Spleen (tissue), 7 donors: ENCODE data around the gene ARAP3.

Source experiments
- POLR2A ChIP-seq, 3 donors: fragments of 450-650 bp; IDR thresholded peaks; one replicate each; pipeline ENCODE4 v1.5.1; 2017; ENCODE audit warnings: antibody characterized with exemption in 3 of 3, mild to moderate bottlenecking in 1 of 3
- TF ChIP-seq, protein P1 (sequence below), 11 experiments: fragments of 200-600 bp in 7 of 11; fragments of 450-650 bp in 4 of 11; sonication (generic) in 4 of 11; IDR thresholded peaks in 8 of 11; conservative IDR thresholded peaks in 3 of 11; 1 replicate in 7 of 11; 2 replicates in 4 of 11; pipeline versions ENCODE4 v1.4.0 to v1.8.0; 2016 to 2021; ENCODE audit warnings: antibody characterized with exemption in 11 of 11, inconsistent platforms in 4 of 11, mild to moderate bottlenecking in 1 of 11
- donor health status: DM: no; HTN: no; CAD: no; lungs with moderate emphysema.
- donor health status: DM: no; HTN: no; CAD: no.
- donor health status: DM: no; HTN: no; CAD: no.

DNA sequence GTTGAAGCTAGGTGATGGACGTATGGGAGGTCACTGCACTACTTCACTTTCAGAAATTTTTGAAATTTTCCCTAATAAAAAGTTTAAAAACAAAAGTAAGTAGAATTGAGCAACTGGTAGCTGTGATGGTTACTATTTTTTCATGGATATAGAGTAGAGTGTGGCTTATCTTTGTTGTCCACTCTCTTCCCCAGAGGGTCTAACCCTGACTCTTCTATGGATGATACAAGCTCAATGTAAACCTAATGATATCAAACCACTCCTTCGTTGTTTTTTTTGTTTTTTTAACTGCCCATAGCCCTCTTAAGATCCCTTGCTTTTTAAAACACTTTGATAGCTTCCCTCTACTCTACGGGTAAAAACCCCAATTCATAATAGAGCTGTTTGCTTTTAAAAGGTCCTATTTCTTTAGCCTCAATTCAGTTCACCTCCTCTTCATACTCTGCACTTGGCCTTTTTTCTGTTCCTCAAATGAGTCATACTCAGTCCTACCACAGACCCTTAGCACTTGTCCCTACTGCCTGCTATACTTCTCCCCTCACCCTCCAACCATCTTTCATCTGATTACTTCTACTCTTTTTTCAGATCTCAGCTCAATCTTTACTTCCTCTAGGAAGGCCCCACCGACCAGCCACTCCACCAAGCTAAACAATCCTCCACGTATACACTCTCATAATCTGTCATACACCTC, 48.0 kb downstream of the ARAP3 start:
- TF ChIP-seq, protein P1, sequence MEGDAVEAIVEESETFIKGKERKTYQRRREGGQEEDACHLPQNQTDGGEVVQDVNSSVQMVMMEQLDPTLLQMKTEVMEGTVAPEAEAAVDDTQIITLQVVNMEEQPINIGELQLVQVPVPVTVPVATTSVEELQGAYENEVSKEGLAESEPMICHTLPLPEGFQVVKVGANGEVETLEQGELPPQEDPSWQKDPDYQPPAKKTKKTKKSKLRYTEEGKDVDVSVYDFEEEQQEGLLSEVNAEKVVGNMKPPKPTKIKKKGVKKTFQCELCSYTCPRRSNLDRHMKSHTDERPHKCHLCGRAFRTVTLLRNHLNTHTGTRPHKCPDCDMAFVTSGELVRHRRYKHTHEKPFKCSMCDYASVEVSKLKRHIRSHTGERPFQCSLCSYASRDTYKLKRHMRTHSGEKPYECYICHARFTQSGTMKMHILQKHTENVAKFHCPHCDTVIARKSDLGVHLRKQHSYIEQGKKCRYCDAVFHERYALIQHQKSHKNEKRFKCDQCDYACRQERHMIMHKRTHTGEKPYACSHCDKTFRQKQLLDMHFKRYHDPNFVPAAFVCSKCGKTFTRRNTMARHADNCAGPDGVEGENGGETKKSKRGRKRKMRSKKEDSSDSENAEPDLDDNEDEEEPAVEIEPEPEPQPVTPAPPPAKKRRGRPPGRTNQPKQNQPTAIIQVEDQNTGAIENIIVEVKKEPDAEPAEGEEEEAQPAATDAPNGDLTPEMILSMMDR (IDR thresholded peaks at IDR 0.05 in 8 of 11, conservative IDR thresholded peaks at IDR 0.05 in 3 of 11): no peak
- TF ChIP-seq POLR2A (IDR thresholded peaks at IDR 0.05): no peak
